HG02588 (cell line): ENCODE measurements around the gene KLF11.

Experiments used
- ATAC-seq: cut with Tn5 transposase; IDR thresholded peaks from one replicate; pipeline ENCODE4 v1.9.1; 2021; ENCODE audit warnings: mild to moderate bottlenecking, moderate library complexity; ENCODE audit not compliant: unreplicated experiment

Gene KLF11

GRCh38 chr2:10061221-10061925 is 18.0 kb downstream of the KLF11 start:
- ATAC-seq = no peak

- no peak for ATAC-seq
Observed at GRCh38 chr2:10062931-10063365, 19.6 kb downstream of the KLF11 start.

- ATAC-seq = no peak
Observed at GRCh38 chr2:10063566-10063965, 20.2 kb downstream of the KLF11 start.

GRCh38 chr2:10064932-10065772 is 21.8 kb downstream of the KLF11 start:
- no peak for ATAC-seq

- ATAC-seq = no peak
Observed at GRCh38 chr2:10065773-10066055, 22.4 kb downstream of the KLF11 start.

- no peak for ATAC-seq
Observed at GRCh38 chr2:10067330-10067729, 24.0 kb downstream of the KLF11 start.

- ATAC-seq = no peak
Observed at GRCh38 chr2:10067881-10068280, 24.5 kb downstream of the KLF11 start.

- ATAC-seq = no peak
Observed at GRCh38 chr2:10071176-10071575, 27.8 kb downstream of the KLF11 start.

- ATAC-seq = no peak
Observed at GRCh38 chr2:10071595-10071994, 28.2 kb downstream of the KLF11 start.

- ATAC-seq = peak; percentile 84
Observed at GRCh38 chr2:10072656-10073480, 29.5 kb downstream of the KLF11 start.

GRCh38 chr2:10073706-10074105 is 30.4 kb downstream of the KLF11 start:
- ATAC-seq = no peak

GRCh38 chr2:10075101-10075500 is 31.8 kb downstream of the KLF11 start:
- no peak for ATAC-seq

GRCh38 chr2:10075571-10076209 is 32.3 kb downstream of the KLF11 start:
- ATAC-seq = no peak

- ATAC-seq = no peak
Observed at GRCh38 chr2:10076511-10076910, 33.2 kb downstream of the KLF11 start.

GRCh38 chr2:10076988-10077527 is 33.7 kb downstream of the KLF11 start:
- no peak for ATAC-seq

GRCh38 chr2:10078001-10078400 is 34.7 kb downstream of the KLF11 start:
- no peak for ATAC-seq

GRCh38 chr2:10078704-10079265 is 35.4 kb downstream of the KLF11 start:
- ATAC-seq = no peak

- peak; percentile 22 for ATAC-seq
Observed at GRCh38 chr2:10079266-10079869, 36.0 kb downstream of the KLF11 start.

- peak; percentile 39 for ATAC-seq
Observed at GRCh38 chr2:10079870-10080535, 36.7 kb downstream of the KLF11 start, which contains the start of gene CYS1. Gene CYS1 (minus strand): TSS chr2:10080411. CDS start chr2:10080223, 188 bp downstream.
